SHP77 treated with DMSO at 0.1 percent for 48 hours (cell line): ENCODE measurements around the gene PDLIM3.
A peak's percentile ranks its signal among the peaks of the same experiment; 100 is the strongest.
"Not testable (repeated sequence)": the region's sequence is repeated elsewhere in the genome, so short reads cannot be mapped to it uniquely, and the experiment has no call there.

Experiments
- DNase-seq: peaks from one replicate; lab custom pipeline; 2025; lab: John Stamatoyannopoulos, UW

PDLIM3 gene

GRCh38 chr4:185534866-185535611 lies at the start of gene PDLIM3:
TSS of gene PDLIM3 (minus strand) at chr4:185535507. CDS start at chr4:185535434, 73 bp downstream.
- DNase-seq = peak; percentile 13

- no peak for DNase-seq
Measured at GRCh38 chr4:185583813-185584212, 48.5 kb upstream of the PDLIM3 start.

- no peak for DNase-seq
Measured at GRCh38 chr4:185582651-185583400, 47.5 kb upstream of the PDLIM3 start.

- no peak for DNase-seq
Measured at GRCh38 chr4:185580699-185581098, 45.4 kb upstream of the PDLIM3 start.

- DNase-seq = no peak
Measured at GRCh38 chr4:185578284-185578683, 43.0 kb upstream of the PDLIM3 start.

GRCh38 chr4:185576962-185577950 lies 41.9 kb upstream of the PDLIM3 start:
- no peak for DNase-seq

GRCh38 chr4:185576314-185576961 lies 41.1 kb upstream of the PDLIM3 start:
- DNase-seq = no peak

- peak; percentile 25 for DNase-seq
Measured at GRCh38 chr4:185573651-185574199, 38.4 kb upstream of the PDLIM3 start.

GRCh38 chr4:185570727-185571126 lies 35.4 kb upstream of the PDLIM3 start:
- no peak for DNase-seq

- no peak for DNase-seq
Measured at GRCh38 chr4:185567381-185568376, 32.4 kb upstream of the PDLIM3 start.

- DNase-seq = no peak
Measured at GRCh38 chr4:185566972-185567371, 31.7 kb upstream of the PDLIM3 start.

GRCh38 chr4:185566425-185566824 lies 31.1 kb upstream of the PDLIM3 start:
- no peak for DNase-seq

- DNase-seq = no peak
Measured at GRCh38 chr4:185565696-185566095, 30.4 kb upstream of the PDLIM3 start.

GRCh38 chr4:185564349-185564748 lies 29.0 kb upstream of the PDLIM3 start:
- no peak for DNase-seq

GRCh38 chr4:185562531-185562930 lies 27.2 kb upstream of the PDLIM3 start:
- no peak for DNase-seq

GRCh38 chr4:185560316-185560715 lies 25.0 kb upstream of the PDLIM3 start:
- DNase-seq = no peak

- DNase-seq = peak; percentile 41
Measured at GRCh38 chr4:185559915-185560281, 24.6 kb upstream of the PDLIM3 start.

GRCh38 chr4:185559251-185559914 lies 24.1 kb upstream of the PDLIM3 start:
- not testable (repeated sequence) for DNase-seq

GRCh38 chr4:185554365-185555126 lies 19.2 kb upstream of the PDLIM3 start:
- no peak for DNase-seq
